RPMI8226 (cell line): ENCODE data around the gene ANO1.

Source experiments
- DNase-seq: peaks from one replicate; pipeline ENCODE4 v3.0.0-alpha.2; 2015

ANO1 gene

DNA sequence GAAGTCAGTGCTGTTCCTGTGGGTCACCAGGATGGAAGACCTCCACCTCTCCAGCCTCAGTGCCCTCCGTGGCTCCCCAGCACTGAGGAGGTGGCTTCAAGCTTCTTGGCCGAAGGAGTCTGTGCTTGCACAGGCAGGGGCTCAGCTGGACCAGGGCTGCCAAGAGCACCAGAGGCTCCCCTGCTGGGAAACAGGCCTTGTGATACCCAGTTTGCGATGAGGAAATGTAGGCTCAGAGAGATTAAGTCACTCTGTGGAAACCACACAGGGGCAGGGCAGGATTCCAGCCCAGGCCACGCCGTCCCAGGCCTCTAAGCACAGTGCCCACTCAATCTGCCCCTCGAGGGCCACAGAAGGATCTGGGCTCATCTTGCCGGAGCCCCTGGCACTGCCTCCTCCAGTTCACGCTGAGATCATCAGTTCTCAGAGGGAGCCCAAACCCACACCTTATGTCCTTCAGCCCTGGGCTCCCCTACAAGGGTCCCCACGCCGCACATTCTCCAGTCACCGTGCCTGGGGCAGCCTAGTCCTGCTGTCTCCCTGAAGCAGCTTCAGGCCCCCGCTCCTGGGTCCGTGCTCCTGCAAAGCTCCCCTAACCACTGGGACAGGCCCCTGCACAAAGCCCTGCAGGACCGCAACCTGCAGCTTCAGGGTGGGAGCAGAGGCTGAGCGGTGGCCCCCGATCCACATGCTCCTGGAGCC, 21.6 kb downstream of the ANO1 start:
- DNase-seq, result no peak

DNA sequence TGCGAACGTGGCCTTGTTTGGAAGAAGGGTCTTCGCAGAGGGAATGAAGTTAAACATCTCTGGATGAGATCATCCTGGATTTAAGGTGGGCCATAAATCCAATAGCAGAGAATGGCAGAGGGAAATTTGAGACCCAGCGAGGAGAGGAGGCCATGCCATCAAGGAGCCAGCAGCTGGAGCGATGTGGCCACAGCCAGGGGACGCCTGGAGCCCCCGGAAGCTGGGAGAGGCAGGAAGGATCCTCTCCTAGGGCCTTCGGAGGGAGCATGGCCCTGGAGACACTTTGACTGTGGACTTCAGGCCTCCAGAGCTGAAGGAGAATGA, 22.1 kb downstream of the ANO1 start:
- DNase-seq, result no peak

DNA sequence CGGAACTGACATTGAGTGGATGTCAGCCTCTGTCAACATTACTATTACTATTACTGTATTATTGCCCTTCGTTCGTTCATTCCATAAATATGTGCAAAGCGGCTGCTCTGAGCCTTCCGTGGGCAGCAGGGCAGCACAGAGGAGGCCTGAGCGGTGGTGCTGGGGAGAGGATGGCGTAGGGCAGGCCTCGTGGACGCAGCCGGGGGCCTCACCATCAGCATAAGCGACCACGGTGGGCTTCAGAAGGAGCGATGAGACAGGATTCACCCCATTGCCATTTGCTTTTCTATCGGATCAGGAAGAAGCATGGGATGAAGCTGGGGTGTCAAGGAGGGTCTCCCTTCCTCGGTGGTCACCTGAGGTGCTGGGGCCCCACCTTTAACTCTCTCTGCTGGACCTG, 22.7 kb downstream of the ANO1 start:
- no peak for DNase-seq

DNA sequence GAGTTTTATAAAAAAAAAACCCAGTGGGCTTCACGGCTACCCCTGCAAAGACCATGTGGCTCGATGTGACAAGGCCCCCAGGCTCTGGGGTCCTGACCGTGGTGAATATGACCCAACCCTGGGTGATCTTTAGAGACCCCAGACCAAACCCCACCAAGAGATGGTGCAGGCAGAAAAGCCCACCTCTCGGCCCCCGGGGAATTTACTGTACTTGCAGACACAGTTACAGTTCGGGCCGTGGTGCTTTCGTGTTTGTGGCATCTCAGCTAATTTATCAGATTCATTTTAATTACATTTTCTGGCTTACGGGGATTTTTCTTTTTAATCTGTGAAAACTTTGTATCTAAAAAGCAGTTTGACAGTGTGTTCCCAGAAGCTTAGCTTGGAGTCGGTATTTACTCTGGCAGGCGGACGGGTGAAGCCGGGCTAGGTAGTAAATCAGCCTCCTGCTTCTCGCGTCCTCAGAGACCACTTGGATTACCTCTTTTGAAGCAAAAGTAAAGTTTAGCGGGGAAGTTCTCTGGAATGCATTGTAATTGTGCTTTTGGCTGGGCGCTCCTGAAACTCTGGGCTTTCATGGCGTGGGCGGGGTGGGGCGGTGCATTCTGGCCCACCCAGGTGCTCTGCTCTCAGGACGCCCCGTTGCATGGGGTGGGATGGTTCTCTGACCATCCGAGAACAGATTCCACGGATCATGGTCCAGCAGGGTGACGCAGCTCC, 25.3 kb downstream of the ANO1 start:
- no peak for DNase-seq

DNA sequence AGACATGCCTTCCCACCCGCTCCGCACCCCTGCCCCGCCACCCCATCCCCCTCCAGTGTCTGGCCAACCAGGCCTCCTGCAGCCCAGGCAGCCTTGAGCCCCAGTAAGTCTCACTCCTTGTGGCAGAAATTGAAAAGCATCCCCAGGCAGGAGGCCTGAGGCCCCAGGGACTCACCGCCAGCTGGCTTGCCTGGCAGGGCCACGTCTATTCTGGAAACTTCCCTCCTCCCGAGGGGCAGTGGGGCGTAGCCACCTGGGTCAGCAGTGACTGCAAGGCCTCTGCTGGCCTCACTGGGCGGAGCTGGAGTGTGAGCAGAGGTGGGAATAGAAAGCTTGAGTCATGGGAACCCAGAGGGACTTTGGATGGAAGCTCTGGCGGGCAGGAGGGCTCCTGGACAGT, 26.3 kb downstream of the ANO1 start:
- no peak for DNase-seq

DNA sequence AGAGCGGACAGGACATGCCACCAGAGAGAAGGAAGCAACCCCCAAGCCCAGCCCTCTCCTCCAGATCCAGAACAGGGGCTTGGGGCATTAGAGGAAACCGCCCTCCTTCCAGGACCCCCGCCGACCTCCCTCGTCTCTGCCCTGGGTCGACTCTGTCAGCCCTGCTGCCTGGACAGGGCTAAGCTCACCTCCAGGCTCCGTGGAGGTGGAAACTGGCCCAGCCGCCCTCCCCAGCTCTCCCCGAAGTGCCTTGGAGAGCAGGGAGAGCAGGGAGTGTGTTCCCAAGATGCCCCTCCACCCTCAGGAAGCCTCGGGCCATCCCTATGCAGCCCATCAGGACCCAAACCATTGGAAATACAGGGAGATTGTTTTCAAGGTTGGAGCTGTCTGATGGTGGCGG, 26.8 kb downstream of the ANO1 start:
- no peak for DNase-seq

DNA sequence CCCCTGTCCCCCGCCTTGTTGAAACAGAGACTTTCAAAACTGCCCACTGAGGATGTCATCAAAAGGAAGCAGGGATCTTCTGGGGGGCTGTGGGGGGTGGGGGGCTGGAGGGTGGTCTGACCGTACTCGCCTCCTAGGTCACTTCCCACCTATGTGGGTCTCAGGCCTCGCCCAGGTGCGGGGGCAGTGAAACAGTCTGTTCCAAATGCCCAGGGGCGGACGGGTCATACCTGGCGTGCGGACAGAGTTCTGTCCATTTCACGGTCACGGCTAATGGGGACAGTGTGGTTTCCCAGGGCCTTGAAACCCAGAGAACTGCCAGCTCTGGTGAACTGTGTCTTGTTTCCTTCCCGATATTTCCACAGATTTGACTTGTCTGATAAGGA, 27.2 kb downstream of the ANO1 start:
- DNase-seq, result no peak

DNA sequence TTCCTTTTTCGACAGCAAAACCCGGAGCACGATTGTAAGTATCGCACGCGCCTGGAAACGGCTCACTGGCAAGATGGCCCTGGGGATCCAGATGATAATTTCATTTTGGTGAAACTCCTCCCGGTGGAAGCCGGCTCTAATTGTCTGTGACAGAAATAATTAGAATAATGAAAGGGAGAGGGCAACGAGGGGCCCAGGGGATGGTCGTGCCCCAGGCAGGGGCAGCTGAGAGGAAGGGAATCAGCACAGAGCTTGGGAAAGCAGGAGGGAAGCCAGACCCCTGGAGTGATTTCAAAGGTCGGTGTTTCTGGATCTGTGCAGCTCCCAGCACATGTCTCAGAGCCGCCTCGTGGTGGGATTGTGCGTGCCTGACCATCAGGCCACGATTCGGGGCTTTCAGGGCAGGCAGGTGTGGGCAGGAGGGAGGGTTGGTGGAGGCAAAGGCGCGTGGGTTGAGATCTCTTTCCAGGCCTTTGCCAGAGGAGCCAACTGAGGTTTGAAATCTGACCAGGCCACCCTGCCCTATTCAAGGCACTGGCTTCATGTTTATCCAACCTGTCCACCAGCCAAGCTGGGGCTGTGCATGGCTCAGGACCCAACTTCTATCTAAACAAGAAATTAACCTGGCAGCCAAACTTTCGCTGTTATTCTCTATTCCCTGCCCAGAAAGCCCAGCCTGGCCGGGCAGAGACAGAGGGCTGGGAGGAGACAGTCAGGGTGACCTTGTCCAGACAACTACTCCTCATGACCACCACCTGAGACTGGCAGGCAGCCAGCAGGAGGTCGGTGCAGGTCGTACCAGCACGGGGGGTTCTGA, 27.8 kb downstream of the ANO1 start:
- DNase-seq, result no peak

DNA sequence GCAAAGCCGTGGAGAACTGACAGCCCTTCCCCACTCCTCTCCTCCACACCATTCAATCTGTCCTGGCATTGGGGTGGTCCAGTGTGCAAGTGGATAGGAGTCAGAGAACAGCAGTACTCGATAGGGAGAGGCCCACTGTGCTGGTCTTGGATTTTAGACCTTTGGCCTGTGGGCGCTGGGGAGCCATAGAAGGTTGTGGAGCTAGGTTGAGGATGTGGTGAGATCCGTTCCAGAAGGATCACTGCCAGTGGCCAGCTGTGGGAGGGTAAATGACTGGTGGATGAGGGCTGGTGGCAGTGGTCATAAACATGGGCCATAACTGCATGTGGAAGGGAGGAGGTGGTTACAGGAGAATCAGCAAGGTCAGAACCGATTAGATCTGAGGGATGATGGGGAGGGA, 28.6 kb downstream of the ANO1 start:
- no peak for DNase-seq

DNA sequence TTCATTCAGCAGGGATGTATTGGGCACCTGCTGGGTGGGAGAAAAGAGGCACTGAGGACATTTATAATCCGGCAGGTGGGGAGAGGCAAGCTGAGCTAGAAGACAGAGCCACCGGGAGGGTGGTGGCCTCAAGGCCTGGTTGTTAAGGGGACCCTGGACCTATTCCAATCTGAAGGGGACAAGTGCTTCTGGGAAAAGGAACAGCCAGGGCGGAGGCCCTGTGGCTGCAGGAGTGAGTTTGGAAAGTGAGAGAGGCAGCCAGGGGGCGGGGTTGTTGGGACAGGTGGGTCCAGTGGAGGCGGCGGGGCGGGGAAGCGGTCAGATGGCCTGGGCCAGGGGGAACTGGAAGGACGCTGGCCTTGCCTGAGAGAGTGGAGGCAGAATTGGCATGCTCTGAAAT, 29.1 kb downstream of the ANO1 start:
- DNase-seq, result no peak

DNA sequence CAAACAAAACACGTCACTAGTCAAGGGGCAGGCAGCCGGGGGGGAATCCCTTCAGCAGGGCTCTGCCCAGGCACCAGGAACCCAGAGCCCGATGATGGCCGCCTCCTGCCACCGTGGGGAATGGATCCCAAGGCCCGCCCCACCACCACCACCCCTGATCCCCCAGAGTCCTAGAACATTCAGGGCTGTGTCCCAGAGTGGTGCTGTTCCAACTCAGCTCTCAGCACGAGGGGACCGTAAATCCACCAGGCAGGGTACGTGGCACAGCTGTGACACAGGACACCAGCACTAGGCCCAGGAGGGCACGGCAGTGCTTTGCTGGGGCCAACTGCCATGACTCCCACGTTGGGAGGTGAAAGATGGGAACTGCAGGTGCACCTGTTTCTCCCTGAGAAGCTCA, 29.6 kb downstream of the ANO1 start:
- no peak for DNase-seq

DNA sequence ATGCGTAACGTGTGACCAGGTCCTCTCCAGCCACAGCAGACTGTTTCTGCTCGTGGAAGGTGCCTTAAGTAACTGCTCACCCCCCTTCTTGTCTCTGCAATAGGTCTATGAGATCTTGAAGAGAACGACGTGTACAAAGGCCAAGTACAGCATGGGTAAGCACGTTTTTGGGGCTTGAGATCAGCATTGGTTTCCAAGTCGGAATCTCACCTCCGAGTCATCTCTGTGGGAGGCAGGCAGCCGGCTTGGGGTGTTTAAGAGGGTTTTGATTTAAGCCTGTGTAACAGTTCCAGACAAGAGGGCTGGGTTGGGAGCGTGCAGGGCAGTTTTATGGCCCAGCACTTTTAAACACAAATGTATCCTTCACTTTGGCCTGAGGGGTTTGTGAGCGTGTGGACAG, 30.1 kb downstream of the ANO1 start:
- no peak for DNase-seq

DNA sequence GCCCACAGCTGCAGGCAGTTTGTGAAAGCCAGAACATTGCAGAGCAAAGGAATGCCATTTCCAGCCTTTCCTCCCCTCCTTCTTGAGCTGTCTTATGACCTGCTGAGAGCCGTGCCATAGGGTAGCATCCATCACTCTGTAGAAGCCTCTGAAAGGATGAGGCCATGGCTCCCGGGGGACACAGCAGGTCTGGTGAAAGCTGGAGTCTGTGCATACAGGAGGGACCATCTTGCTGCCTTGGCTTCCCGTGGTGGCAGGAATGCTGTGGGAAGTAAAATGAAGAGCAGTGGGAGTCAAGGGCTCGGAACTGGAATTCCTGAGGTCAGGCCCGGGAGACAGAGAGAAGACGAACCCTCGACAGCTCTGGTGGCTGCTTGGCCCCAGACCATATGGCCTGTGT, 30.9 kb downstream of the ANO1 start:
- no peak for DNase-seq

DNA sequence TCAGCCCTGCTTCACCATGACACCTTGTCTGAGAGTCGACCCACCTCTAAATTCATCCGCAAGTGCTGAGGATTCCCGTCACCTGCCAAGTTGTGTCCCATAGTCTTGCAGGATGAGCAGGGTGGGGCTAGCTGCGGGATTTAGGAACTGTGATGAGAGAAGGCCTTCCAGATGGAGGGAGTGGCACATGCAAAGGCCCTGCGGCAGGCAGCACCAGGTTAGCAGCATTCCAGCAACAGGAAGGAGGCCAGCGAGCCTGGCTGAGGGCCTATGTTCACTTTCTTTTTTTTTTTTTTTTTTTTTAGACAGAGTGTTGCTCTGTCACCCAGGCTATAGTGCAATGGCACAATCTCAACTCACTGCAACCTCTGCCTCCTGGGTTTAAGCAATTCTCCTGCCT, 31.8 kb downstream of the ANO1 start:
- no peak for DNase-seq

DNA sequence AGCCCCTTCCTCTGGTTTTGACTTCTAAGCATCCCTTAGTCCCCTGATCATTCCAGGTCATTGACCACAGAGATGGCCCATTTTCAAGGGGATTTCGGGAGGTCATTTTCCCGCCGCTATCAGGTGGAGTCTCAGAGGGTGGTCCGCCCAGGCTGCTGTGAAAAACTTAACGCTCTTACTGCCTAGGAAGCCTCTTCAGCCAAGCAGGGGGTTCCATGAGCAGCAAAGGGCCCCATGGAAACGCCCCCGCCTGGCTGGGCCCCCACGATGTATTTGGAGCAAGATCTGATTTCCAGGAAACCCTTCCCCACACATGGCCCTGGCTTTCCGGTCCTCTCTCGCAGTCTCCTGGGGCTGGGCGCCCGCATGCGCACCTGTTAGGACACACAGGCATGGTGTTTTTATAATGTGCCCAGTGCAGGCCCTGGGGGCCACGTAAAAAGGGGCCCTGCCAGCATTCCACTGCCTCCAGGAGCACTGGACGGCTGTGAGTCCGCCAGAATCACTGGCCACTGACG, 32.5 kb downstream of the ANO1 start:
- no peak for DNase-seq

DNA sequence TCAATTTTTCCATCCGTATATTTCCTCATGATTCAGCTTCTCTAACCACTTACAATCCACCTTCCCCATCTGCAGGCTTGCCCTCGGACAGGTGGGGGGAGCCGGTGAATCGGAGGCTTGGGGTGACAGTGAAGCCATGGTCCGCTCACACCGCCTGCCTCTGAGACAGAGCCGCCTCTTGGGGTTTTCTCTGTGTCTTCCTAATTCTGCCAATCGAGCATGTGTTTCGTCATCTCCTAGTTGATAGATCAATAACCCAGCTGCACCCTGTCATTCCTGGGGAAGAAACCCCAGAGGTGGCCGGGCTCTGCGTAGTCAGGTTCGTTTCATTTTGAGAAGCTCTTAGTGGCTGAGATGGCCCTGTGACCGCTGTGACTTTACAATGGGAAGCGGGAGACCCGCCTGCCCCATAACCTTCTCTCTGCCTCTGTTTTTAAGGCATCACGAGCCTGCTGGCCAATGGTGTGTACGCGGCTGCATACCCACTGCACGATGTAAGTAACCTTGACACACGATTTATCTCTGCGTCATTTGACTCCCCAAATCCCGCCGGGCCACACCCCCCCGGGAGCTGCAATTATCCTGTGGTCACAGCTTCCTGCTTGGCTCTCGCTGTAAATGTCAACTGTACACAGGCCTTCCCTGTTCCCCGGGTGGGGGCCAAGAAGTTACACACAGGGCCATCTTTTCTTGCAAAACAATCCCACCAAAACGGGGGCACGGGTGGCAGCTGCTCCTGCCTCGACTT, 33.3 kb downstream of the ANO1 start:
- no peak for DNase-seq

DNA sequence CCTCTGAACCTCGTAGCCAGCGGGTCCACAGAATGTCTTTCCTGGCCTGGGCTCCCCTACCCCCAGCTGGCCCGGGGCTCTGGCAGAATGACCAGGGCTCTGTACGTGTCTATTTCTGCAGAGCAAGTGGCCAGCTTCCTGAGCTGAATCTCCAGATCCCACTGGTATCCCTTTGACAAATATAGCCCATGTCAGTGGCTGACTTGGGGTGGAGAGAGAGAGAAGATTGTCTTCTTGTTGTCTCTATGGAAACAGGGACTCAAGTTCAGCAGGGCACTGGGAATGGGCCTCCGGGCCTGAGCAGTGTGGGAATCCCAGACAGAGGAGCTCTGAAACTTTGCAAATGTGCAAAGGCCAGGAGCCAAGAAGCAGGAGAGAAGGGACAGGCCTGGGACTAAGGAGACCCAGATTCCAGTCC, 33.9 kb downstream of the ANO1 start:
- no peak for DNase-seq

DNA sequence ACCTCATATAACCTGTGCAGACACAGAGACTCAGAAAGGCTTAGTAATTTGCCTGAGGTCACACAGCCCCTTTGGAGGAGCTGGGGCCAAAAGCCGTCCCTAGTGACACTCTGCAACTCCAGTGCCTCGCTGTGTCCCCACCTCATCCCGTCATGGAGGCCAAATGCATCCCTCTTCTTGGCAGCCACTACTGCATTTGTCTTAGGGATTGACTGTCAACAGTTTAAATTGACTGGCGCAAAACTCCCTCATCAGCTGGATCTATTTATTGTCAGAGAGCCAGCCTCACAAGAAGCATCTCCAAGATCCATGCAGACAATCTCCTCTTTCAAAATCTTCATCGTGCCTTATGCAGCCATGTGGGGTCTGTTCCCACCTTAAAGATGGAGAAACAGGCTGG, 35.7 kb downstream of the ANO1 start:
- DNase-seq, result no peak

DNA sequence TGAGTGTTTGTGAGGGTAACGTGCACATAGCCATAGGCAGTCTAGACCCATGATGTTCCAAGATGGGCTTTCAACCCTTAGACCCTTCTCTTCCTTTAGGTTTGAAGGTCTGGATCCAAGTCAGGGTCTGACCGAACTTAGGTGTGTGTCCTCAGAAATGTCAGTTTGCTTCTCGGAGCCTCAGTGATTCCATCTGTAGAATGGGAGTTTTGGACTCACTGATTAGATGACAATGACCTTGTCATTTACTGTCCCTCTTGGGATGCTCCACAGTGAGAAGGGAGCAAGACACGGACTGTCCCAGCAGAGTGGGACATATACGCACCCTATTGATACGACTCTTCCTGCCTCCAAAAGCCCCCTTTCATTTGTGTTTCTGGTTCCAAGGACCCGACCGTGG, 37.7 kb downstream of the ANO1 start:
- DNase-seq, result no peak

DNA sequence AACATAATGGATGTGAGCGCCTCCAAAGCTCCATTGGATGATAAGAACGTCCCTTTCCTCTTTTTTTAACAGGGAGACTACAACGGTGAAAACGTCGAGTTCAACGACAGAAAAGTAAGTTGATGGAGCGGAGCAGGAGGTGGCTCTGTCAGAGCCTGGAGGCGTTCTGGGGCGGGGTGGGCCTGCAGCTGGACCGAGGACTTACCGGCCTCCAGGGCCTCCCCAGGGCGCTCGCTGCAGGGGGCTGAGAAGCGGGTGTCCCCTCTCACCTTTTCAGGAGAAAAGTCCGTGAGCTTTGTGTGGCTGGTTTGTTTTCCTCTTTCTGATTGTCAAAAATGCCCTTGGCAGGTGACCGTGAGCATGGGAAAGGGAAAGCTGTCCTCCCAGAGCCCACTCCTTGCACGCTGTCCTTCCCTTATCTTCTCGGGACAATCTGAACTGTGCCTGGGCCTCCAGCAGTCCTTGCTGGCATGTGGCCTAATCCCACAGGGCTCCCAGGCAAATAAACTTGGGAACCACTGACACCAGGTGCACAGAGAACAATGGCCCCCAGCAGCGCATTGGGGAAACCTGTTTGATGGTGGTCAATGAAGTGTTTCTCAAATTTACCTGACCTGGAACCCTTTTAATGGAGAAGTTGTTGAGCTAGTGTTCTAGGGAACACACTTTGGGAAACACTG, 38.4 kb downstream of the ANO1 start:
- no peak for DNase-seq

DNA sequence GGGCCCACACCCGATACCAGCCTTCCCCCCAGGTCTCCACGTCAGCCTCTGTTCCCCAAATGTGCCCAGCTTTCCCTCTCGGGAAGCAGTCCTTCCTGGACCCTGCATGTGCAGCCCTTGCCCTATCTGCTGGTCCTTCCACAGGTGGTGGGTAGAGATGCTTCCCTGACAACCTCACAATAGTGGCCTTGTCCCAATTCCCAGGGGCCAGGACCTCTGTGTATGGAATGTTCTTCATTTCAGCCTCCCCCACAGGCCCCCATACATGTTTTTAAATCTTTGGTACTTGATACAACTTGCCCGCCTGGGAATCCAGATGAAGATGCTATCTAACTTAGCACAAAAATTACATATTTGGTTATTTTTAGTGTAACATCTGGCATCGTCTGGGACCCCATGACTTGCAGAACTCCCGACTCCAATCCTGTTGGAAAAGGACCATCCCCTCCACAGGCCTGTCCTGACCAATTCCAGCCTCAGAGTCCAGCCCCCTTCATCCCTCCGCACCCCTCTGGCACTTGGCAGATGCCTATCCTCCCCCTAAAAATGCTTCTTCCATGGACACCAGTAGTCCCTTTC, 39.5 kb downstream of the ANO1 start:
- DNase-seq, result no peak

DNA sequence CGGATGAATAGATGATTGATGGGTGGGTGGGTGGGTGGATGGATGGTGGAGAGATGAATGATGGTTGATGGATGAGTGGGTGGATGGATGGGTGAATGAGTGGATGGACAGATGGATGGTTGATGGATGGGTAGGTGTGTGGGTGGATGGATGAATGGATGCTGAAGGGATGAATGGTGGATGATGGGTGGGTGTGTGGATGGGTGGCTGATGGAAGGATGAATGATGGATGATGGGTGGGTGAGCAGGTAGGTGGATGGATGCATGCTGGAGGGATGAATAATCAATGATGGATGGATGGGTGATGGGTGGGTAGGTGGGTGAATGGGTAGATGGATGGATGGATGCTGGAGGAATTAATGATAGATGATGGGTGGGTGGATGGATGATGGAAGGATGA, 40.5 kb downstream of the ANO1 start:
- no peak for DNase-seq
